ENCODE data around the gene RAPGEF6. TPM values are rescaled to one million over a fixed set of nuclear protein-coding genes. Genes with fewer than 3 reads are reported as not detected.

The RAPGEF6 gene
- total RNA-seq, 1 donor from 2014 or later, result 29.1 TPM

DNA sequence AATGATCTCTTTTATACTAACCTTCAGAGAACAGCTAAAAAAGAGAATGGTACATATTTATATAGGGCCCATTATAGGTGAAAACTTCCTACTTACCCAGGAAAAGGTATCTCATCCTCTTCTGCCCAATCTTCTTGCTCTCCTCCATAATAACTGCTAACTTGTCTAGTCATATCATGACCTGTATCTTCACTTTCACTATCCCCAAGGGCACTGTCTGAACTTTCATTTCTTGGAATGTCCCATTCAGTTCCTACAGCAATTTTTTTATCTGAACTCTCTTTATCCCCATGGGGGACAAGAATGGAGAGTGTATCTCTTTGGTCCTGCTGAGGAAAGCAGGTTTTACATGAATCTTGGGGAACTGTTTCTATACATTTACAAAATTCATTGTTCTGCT, 36.4 kb upstream of the RAPGEF6 start:
- Mint-ChIP-seq H3K4me1 (ENCODE audit: low read depth) (peaks cover 13% of the 10 kb centered on the region), H3K27me3 (no peaks in the 10 kb centered on the region), H3K36me3 (ENCODE audit: insufficient read depth) (peaks cover 26% of the 10 kb centered on the region), H3K9me3 (ENCODE audit: low read depth) (no peaks in the 10 kb centered on the region), H3K4me3 (ENCODE audit: low read depth) (no peak overlapping the region), H3K27ac (no peak overlapping the region)
- no peak for DNase-seq (ENCODE audit: low spot score, unreplicated experiment)
- TF ChIP-seq, protein P1, sequence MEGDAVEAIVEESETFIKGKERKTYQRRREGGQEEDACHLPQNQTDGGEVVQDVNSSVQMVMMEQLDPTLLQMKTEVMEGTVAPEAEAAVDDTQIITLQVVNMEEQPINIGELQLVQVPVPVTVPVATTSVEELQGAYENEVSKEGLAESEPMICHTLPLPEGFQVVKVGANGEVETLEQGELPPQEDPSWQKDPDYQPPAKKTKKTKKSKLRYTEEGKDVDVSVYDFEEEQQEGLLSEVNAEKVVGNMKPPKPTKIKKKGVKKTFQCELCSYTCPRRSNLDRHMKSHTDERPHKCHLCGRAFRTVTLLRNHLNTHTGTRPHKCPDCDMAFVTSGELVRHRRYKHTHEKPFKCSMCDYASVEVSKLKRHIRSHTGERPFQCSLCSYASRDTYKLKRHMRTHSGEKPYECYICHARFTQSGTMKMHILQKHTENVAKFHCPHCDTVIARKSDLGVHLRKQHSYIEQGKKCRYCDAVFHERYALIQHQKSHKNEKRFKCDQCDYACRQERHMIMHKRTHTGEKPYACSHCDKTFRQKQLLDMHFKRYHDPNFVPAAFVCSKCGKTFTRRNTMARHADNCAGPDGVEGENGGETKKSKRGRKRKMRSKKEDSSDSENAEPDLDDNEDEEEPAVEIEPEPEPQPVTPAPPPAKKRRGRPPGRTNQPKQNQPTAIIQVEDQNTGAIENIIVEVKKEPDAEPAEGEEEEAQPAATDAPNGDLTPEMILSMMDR (IDR thresholded peaks at IDR 0.05; ENCODE audit: unreplicated experiment), result no peak

DNA sequence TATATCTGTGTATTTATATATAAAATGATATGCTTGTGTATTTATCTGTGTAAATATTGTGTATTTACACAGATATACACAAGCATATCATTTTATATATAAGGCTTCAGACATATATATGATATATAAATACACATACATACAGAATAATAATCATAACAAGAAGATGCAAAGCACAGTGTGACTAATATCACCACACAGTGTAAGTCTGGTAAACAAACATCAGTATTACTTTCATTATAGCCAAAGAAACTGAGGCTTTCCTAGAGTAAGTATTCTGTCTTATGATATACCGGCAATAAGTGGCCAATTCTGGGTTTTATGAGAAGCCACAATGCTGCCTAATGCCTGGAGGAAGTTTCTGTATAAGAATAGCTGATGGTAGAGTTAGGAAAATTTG, 29.9 kb upstream of the RAPGEF6 start:
- no peak overlapping the region for H3K4me3 Mint-ChIP-seq (ENCODE audit: low read depth)
- no peak for DNase-seq (ENCODE audit: low spot score, unreplicated experiment)
- TF ChIP-seq, protein P1 (IDR thresholded peaks at IDR 0.05; ENCODE audit: unreplicated experiment), result no peak

DNA sequence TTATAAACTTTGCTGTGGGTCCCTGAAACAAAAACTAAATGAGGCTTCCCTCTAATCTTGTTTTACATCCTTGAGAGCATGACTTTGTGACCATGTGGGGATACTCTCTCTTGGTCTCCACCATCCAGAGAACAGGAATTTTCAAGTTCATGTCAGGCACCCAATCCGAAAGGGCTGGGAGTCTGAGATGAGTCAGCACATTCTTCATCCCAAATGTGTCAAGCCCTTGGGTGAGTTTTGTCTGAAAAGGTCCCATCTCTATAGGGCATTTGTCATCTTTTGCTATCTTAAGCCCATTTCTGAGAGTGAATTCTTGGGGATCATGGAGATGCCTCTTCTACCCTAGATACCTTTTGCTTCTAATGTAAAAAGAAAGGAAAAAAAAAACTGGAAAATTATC, 26.9 kb upstream of the RAPGEF6 start:
- Mint-ChIP-seq H3K27ac (no peak overlapping the region), H3K27me3 (no peaks in the 10 kb centered on the region), H3K9me3 (ENCODE audit: low read depth) (peaks cover 5% of the 10 kb centered on the region), H3K36me3 (ENCODE audit: insufficient read depth) (peaks cover 42% of the 10 kb centered on the region), H3K4me1 (ENCODE audit: low read depth) (no peaks in the 10 kb centered on the region), H3K4me3 (ENCODE audit: low read depth) (no peak overlapping the region)
- no peak for DNase-seq (ENCODE audit: low spot score, unreplicated experiment)
- TF ChIP-seq, protein P1 (IDR thresholded peaks at IDR 0.05; ENCODE audit: unreplicated experiment), result no peak

More for the DNA sequence above, 29.9 kb upstream of the RAPGEF6 start:
- Mint-ChIP-seq H3K4me1 (ENCODE audit: low read depth) (no peaks in the 10 kb centered on the region), H3K9me3 (ENCODE audit: low read depth) (peaks cover 2% of the 10 kb centered on the region), H3K36me3 (ENCODE audit: insufficient read depth) (peaks cover 37% of the 10 kb centered on the region), H3K27me3 (no peaks in the 10 kb centered on the region), H3K27ac (no peak overlapping the region)

DNA sequence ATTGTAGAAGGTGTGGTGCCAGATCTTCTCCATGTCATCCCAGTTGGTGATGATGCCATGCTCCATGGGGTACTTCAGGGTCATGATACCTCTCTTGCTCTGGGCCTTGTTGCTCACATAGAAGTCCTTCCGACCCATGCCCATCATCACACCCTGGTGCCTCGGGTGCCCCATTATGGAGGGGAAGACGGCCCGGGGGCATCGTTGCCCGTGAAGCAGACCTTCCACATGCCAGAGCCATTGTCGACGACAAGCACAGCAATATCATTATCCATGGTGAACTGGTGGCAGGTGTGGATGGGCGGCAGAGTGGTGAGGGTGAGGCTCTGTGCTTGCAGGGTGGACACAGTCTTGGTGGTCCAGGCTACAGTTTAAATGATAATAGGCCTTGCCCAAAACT, 24.8 kb upstream of the RAPGEF6 start:
- peaks cover 3% of the 10 kb centered on the region for H3K4me1 Mint-ChIP-seq (ENCODE audit: low read depth)
- DNase-seq (ENCODE audit: low spot score, unreplicated experiment), result no peak
- H3K9me3 Mint-ChIP-seq (ENCODE audit: low read depth), result peaks cover 5% of the 10 kb centered on the region
- H3K36me3 Mint-ChIP-seq (ENCODE audit: insufficient read depth), result peaks cover 43% of the 10 kb centered on the region
- no peaks in the 10 kb centered on the region for H3K27me3 Mint-ChIP-seq
- TF ChIP-seq, protein P1 (IDR thresholded peaks at IDR 0.05; ENCODE audit: unreplicated experiment), result no peak
- no peak overlapping the region for H3K27ac Mint-ChIP-seq
- no peak overlapping the region for H3K4me3 Mint-ChIP-seq (ENCODE audit: low read depth)

DNA sequence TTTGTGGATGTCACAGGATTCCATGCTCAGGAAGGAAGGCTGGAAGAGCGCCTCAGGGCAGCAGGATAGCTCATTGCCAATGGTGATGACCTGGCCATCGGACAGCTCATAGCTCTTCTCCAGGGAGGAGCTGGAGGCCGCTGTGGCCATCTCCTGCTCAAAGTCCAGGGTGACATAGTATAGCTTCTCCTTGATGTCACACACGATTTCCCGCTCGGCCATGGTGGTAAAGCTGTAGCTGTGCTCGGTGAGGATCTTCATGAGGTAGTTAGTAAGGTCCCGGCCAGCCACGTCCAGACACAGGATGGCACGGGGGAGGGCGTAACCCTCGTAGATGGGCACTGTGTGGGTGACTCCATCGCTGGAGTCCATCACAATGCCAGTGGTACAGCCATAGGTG, 24.3 kb upstream of the RAPGEF6 start:
- DNase-seq (ENCODE audit: low spot score, unreplicated experiment), result no peak
- Mint-ChIP-seq H3K4me3 (ENCODE audit: low read depth) (no peak overlapping the region), H3K27ac (no peak overlapping the region), H3K4me1 (ENCODE audit: low read depth) (peaks cover 6% of the 10 kb centered on the region), H3K27me3 (no peaks in the 10 kb centered on the region), H3K36me3 (ENCODE audit: insufficient read depth) (peaks cover 46% of the 10 kb centered on the region), H3K9me3 (ENCODE audit: low read depth) (peaks cover 5% of the 10 kb centered on the region)
- TF ChIP-seq, protein P1 (IDR thresholded peaks at IDR 0.05; ENCODE audit: unreplicated experiment), result no peak
